ENCODE measurements around the gene ABCA1. TPM values are rescaled to one million over a fixed set of nuclear protein-coding genes. Genes with fewer than 3 reads are reported as not detected.

ABCA1 gene
- polyA plus RNA-seq, 1 experiment, result 36.2 TPM

DNA sequence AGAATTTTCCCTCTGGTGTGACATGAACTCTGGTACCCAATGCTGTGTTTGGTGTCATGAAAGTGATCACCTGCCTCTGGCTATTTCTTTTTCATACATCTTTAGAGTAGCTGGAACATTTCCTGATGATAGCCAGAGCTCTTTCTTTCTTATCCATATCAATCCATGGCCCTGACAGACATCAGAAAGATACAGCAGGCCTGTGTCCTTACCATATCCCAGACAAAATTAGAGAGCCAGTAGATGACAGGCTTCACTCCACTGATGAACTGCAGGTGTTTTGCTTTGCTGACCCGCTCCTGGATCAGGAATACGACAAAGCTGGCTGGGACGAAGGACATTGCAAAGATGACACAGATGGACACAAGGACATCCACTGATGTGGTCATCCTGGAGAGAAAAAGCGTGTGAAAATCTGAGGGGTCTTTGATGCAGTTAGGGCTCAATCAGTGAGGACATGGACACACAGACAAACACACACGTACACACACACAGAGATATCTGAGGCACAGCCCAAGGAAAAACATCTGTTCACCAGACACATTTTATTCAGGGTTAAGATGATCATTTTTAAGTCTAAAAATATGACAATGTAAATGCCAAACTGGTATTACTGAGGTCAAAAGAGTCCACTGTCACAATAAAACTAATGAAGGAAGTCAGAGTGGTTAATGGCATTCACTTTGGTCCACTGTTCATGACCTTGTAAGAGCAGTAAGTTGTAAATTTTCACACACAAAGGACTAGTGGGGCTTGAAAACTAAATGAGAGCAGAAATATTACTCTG, 129.6 kb downstream of the ABCA1 start:
- H3K4me3 ChIP-seq (ENCODE audit: low read depth, low read length), result no peak overlapping the region
- no peaks in the 10 kb centered on the region for H3K27me3 ChIP-seq (ENCODE audit: control insufficient read depth, insufficient read depth, low read length)
- TF ChIP-seq, protein P1, sequence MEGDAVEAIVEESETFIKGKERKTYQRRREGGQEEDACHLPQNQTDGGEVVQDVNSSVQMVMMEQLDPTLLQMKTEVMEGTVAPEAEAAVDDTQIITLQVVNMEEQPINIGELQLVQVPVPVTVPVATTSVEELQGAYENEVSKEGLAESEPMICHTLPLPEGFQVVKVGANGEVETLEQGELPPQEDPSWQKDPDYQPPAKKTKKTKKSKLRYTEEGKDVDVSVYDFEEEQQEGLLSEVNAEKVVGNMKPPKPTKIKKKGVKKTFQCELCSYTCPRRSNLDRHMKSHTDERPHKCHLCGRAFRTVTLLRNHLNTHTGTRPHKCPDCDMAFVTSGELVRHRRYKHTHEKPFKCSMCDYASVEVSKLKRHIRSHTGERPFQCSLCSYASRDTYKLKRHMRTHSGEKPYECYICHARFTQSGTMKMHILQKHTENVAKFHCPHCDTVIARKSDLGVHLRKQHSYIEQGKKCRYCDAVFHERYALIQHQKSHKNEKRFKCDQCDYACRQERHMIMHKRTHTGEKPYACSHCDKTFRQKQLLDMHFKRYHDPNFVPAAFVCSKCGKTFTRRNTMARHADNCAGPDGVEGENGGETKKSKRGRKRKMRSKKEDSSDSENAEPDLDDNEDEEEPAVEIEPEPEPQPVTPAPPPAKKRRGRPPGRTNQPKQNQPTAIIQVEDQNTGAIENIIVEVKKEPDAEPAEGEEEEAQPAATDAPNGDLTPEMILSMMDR (IDR thresholded peaks at IDR 0.05; ENCODE audit: insufficient read depth, low read depth, low read length), result no peak
- ChIA-PET POLR2A (interaction anchor here (0.6 to 0.7 kb wide), 4 partner anchors 9 to 583 kb away, joined by 3 to 4 read pairs (median 4); no protein-coding TSS in a partner anchor), CTCF (no interaction called here)
- peaks cover 27% of the 10 kb centered on the region for H3K36me3 ChIP-seq (ENCODE audit: control insufficient read depth, insufficient read depth, low read length)
- no peak for DNase-seq (ENCODE audit: low read depth)

- peaks cover 21% of the 10 kb centered on the region for H3K36me3 ChIP-seq (ENCODE audit: control insufficient read depth, insufficient read depth, low read length)
- POLR2A ChIA-PET, result no interaction called here
- no peak overlapping the region for H3K4me3 ChIP-seq (ENCODE audit: low read depth, low read length)
- DNase-seq (ENCODE audit: low read depth), result no peak
- no peaks in the 10 kb centered on the region for H3K27me3 ChIP-seq (ENCODE audit: control insufficient read depth, insufficient read depth, low read length)
- CTCF ChIA-PET, result interaction anchor here (0.9 to 1.5 kb wide), 2 partner anchors 10 to 67 kb away, joined by 3 read pairs; no protein-coding TSS in a partner anchor
- TF ChIP-seq, protein P1 (IDR thresholded peaks at IDR 0.05; ENCODE audit: insufficient read depth, low read depth, low read length), result no peak
Observed at GRCh38 chr9:104795857-104796256, 132.1 kb downstream of the ABCA1 start.

DNA sequence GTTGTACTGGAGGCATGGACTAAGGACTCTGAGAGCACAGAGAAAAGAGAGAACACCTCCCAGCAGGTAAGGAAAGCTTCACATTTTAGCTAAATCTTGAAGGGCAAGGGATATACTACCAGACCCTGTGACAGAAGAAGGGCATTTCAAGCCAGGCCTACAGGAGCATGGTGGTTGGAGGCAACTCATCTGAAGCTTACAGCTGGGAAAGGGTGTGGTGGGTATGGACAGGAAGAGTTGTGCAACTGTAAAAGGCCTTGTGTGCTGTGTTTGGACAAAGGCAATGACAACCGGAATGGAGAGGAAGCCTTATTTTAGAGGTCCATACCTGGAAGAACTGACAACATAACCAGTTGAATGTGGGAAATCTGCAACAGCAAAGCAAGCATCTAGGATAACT, 132.9 kb downstream of the ABCA1 start:
- peaks cover 20% of the 10 kb centered on the region for H3K36me3 ChIP-seq (ENCODE audit: control insufficient read depth, insufficient read depth, low read length)
- CTCF ChIA-PET, result interaction anchor here (0.9 to 1.5 kb wide), 2 partner anchors 9 to 68 kb away, joined by 3 read pairs; no protein-coding TSS in a partner anchor

GRCh38 chr9:104794070-104794469, 133.9 kb downstream of the ABCA1 start:
- DNase-seq (ENCODE audit: low read depth), result no peak
- TF ChIP-seq, protein P1 (IDR thresholded peaks at IDR 0.05; ENCODE audit: insufficient read depth, low read depth, low read length), result no peak
- CTCF ChIA-PET, result no interaction called here
- H3K36me3 ChIP-seq (ENCODE audit: control insufficient read depth, insufficient read depth, low read length), result peaks cover 17% of the 10 kb centered on the region
- H3K4me3 ChIP-seq (ENCODE audit: low read depth, low read length), result no peak overlapping the region
- no peaks in the 10 kb centered on the region for H3K27me3 ChIP-seq (ENCODE audit: control insufficient read depth, insufficient read depth, low read length)
- POLR2A ChIA-PET, result no interaction called here

More for the DNA sequence above, 132.9 kb downstream of the ABCA1 start:
- no peak for DNase-seq (ENCODE audit: low read depth)
- no peaks in the 10 kb centered on the region for H3K27me3 ChIP-seq (ENCODE audit: control insufficient read depth, insufficient read depth, low read length)
- TF ChIP-seq, protein P1 (IDR thresholded peaks at IDR 0.05; ENCODE audit: insufficient read depth, low read depth, low read length), result no peak
- no peak overlapping the region for H3K4me3 ChIP-seq (ENCODE audit: low read depth, low read length)
- POLR2A ChIA-PET, result no interaction called here

DNA sequence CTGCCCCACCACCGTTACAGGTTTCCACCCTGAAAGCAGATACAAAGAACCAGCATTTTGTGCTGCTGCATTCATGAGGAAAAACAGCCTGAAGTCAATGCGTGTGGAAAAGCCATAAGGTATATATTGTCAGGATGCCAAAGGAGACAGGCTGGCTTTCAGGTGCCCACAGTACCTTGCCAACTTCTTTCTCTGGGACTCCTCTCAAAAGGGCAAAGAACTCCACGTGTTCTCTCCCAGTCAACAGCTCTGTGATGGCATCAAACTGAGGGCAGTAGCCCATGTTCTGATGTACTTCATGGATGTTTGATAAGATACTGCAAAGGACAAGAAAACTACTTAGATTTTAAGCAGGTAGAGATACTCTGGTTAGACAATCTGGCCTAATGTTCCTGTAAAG, 139.7 kb downstream of the ABCA1 start:
- H3K36me3 ChIP-seq (ENCODE audit: control insufficient read depth, insufficient read depth, low read length), result peaks cover 18% of the 10 kb centered on the region
- no peak overlapping the region for H3K4me3 ChIP-seq (ENCODE audit: low read depth, low read length)
- POLR2A ChIA-PET, result no interaction called here
- no peak for DNase-seq (ENCODE audit: low read depth)
- CTCF ChIA-PET, result no interaction called here
- no peaks in the 10 kb centered on the region for H3K27me3 ChIP-seq (ENCODE audit: control insufficient read depth, insufficient read depth, low read length)
- TF ChIP-seq, protein P1 (IDR thresholded peaks at IDR 0.05; ENCODE audit: insufficient read depth, low read depth, low read length), result no peak

Data from BJ (cell line).